DND-41 (cell line): ENCODE measurements around the gene PIEZO2.

ENCODE experiments used
- ATAC-seq: fragments of 200-7000 bp; cut with Tn5 transposase; 3 replicates; pipeline ENCODE4 v1.9.1; 2021; ENCODE audit warnings: low read depth; ENCODE audit not compliant: insufficient read depth
- DNase-seq: peaks from one replicate; pipeline ENCODE4 v3.0.0-alpha.2; 2020
- H2AFZ ChIP-seq: 2 replicates; pipeline ENCODE4 v1.6.0; 2012; ENCODE audit warnings: low read depth, low read length
- H3K27ac ChIP-seq: 2 replicates; pipeline ENCODE4 v1.5.1; 2012; ENCODE audit warnings: low read length, inconsistent platforms
- H3K27me3 ChIP-seq: fragments of 200-600 bp; sonication (generic); 2 replicates; pipeline ENCODE4 v1.6.0; 2012; ENCODE audit warnings: low read length, mild to moderate bottlenecking, inconsistent platforms; ENCODE audit not compliant: insufficient read depth, poor library complexity
- H3K36me3 ChIP-seq: 2 replicates; pipeline ENCODE4 v1.5.1; 2012; ENCODE audit warnings: low read length, inconsistent platforms; ENCODE audit not compliant: insufficient read depth
- H3K4me1 ChIP-seq: 2 replicates; pipeline ENCODE4 v1.5.1; 2012; ENCODE audit warnings: mild to moderate bottlenecking, low read length; ENCODE audit not compliant: insufficient read depth
- H3K4me2 ChIP-seq: 2 replicates; pipeline ENCODE4 v1.6.0; 2012; ENCODE audit warnings: mild to moderate bottlenecking, moderate library complexity, low read length, inconsistent platforms; ENCODE audit not compliant: insufficient read depth
- H3K4me3 ChIP-seq, 2 experiments: fragments of 200-600 bp in 1 of 2; shearing (Covaris generic) in 1 of 2; 2 replicates each; pipeline ENCODE4 v1.5.1; 2012 to 2016; ENCODE audit warnings: inconsistent platforms in 2 of 2, low read length in 2 of 2, mild to moderate bottlenecking in 2 of 2, low read depth in 1 of 2, moderate library complexity in 1 of 2
- H3K79me2 ChIP-seq: 2 replicates; pipeline ENCODE4 v1.6.0; 2012; ENCODE audit warnings: low read length, inconsistent platforms; ENCODE audit not compliant: insufficient read depth
- H3K9ac ChIP-seq: 2 replicates; pipeline ENCODE4 v1.6.0; 2012; ENCODE audit warnings: low read depth, mild to moderate bottlenecking, inconsistent platforms, low read length, moderate library complexity
- H3K9me3 ChIP-seq: 2 replicates; pipeline ENCODE4 v1.5.1; 2012; ENCODE audit warnings: low read length, moderate library complexity, mild to moderate bottlenecking, inconsistent platforms; ENCODE audit not compliant: insufficient read depth, severe bottlenecking
- H4K20me1 ChIP-seq: 2 replicates; pipeline ENCODE4 v1.6.0; 2012; ENCODE audit warnings: low read length; ENCODE audit not compliant: insufficient read depth
- EZH2 ChIP-seq: IDR thresholded peaks from 3 replicates; pipeline ENCODE4 v1.6.1; 2012; ENCODE audit warnings: borderline replicate concordance, low read depth, mild to moderate bottlenecking, moderate library complexity, low read length, inconsistent platforms; ENCODE audit not compliant: severe bottlenecking
- TF ChIP-seq, protein P1 (sequence below): IDR thresholded peaks from 2 replicates; pipeline ENCODE4 v1.5.1; 2012; ENCODE audit warnings: borderline replicate concordance, low read length, moderate library complexity, mild to moderate bottlenecking; ENCODE audit not compliant: poor library complexity, severe bottlenecking; ENCODE audit errors: extremely low read depth

PIEZO2 gene

DNA sequence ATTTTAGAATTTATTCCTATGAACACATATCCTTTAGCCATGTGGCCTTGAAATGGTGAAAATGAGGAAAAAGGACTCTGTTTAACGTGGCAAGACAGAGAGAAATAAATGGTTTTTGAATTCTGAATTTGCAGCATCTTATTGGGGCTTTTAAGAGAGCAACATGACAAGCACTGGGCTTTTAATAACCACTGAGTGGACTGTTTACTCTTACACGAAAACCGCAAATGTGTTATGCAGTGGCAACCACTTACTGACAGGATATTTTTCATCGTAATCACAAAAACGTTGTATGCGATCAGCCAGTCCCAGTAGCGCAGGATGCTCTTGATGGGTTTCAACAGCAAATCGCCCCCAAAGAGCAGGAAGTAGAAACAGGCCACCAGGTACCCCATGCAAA lies 397.0 kb downstream of the PIEZO2 start:
- no peak for TF ChIP-seq EZH2
- TF ChIP-seq, protein P1, sequence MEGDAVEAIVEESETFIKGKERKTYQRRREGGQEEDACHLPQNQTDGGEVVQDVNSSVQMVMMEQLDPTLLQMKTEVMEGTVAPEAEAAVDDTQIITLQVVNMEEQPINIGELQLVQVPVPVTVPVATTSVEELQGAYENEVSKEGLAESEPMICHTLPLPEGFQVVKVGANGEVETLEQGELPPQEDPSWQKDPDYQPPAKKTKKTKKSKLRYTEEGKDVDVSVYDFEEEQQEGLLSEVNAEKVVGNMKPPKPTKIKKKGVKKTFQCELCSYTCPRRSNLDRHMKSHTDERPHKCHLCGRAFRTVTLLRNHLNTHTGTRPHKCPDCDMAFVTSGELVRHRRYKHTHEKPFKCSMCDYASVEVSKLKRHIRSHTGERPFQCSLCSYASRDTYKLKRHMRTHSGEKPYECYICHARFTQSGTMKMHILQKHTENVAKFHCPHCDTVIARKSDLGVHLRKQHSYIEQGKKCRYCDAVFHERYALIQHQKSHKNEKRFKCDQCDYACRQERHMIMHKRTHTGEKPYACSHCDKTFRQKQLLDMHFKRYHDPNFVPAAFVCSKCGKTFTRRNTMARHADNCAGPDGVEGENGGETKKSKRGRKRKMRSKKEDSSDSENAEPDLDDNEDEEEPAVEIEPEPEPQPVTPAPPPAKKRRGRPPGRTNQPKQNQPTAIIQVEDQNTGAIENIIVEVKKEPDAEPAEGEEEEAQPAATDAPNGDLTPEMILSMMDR = no peak
- DNase-seq = no peak
- Histone ChIP-seq H3K79me2 (no peaks in the 10 kb centered on the region), H4K20me1 (no peaks in the 10 kb centered on the region), H3K4me3 (no peak overlapping the region), H3K27ac (no peak overlapping the region), H2AFZ (no peak overlapping the region), H3K4me2 (no peak overlapping the region), H3K36me3 (no peaks in the 10 kb centered on the region), H3K9ac (no peak overlapping the region), H3K9me3 (no peaks in the 10 kb centered on the region), H3K4me1 (no peaks in the 10 kb centered on the region), H3K27me3 (no peaks in the 10 kb centered on the region)
- ATAC-seq = no peak

DNA sequence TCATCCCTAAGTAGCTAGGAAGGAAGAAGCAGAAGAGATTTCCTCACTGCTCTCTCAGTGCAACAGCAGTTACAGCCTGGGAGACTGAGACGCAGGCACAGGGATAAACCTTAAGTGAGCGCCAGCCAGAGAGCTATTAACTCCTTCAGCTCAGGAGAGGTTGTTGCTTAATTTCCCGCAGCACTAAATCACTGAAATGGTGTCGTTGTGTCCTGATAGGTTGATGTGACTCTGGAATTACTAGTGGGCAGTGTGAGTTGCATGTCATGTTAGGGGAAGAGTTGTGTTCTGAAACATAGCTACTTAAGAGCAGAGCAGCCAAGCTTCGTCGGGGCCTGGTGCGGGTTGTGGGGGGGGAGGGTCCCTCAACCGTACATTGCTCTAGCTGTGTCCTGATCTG lies 397.7 kb downstream of the PIEZO2 start:
- H3K9me3 ChIP-seq = no peaks in the 10 kb centered on the region

DNA sequence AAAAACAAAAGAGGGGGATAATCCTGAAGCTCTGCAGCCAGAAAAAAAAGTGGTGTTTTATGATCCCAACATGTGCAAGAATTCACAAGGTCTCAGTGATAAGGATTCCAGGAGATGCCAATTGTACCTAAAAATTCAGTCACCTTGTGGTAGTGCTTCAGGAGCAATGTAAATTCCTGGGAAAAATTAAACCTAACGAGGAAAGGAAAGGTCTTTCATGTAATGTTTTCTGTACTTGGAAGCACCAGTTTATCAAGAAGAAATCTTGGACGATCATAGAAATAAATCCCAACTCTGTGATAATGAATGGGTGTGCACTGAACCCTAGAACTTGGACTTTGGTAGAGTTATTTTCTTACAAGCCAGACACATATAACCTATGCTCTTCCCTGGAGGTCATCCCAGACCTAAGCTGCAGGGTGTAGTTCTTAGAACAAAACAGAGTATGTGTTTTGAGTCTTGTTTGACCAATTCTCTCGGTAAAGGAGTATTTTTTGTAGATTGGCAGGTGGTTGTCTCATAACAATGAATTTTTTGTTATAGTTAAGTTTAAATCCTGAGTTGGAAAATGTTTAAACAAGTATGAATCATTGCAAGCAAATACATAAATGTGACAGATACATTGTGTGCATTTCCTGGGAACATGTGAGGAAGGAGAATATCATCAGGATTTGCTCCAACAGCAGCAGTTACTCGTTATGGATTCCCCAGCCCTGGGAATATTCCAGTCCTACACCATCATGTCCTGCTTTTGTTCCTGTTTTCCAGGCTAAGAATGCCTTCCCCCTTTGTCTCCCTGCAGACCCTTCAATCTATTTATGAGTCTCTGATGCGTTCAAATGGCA lies 399.0 kb downstream of the PIEZO2 start:
- Histone ChIP-seq H3K4me2 (no peak overlapping the region), H3K27me3 (no peaks in the 10 kb centered on the region), H3K4me3 (no peak overlapping the region), H4K20me1 (no peaks in the 10 kb centered on the region), H3K9ac (no peak overlapping the region), H3K9me3 (no peaks in the 10 kb centered on the region), H3K4me1 (no peaks in the 10 kb centered on the region), H3K27ac (no peak overlapping the region), H3K36me3 (no peaks in the 10 kb centered on the region), H2AFZ (no peak overlapping the region), H3K79me2 (no peaks in the 10 kb centered on the region)
- no peak for TF ChIP-seq EZH2
- TF ChIP-seq, protein P1 = no peak
- ATAC-seq (no peak), DNase-seq (no peak)

More for the DNA sequence above, 397.7 kb downstream of the PIEZO2 start:
- DNase-seq (no peak), ATAC-seq (no peak)
- Histone ChIP-seq H3K27me3 (no peaks in the 10 kb centered on the region), H2AFZ (no peak overlapping the region), H3K4me3 (no peak overlapping the region), H3K9ac (no peak overlapping the region), H3K36me3 (no peaks in the 10 kb centered on the region), H3K4me2 (no peak overlapping the region), H3K4me1 (no peaks in the 10 kb centered on the region), H3K79me2 (no peaks in the 10 kb centered on the region), H4K20me1 (no peaks in the 10 kb centered on the region), H3K27ac (no peak overlapping the region)
- no peak for TF ChIP-seq EZH2
- TF ChIP-seq, protein P1 = no peak
